ENCODE data around the gene ABCG2.

The ABCG2 gene

DNA sequence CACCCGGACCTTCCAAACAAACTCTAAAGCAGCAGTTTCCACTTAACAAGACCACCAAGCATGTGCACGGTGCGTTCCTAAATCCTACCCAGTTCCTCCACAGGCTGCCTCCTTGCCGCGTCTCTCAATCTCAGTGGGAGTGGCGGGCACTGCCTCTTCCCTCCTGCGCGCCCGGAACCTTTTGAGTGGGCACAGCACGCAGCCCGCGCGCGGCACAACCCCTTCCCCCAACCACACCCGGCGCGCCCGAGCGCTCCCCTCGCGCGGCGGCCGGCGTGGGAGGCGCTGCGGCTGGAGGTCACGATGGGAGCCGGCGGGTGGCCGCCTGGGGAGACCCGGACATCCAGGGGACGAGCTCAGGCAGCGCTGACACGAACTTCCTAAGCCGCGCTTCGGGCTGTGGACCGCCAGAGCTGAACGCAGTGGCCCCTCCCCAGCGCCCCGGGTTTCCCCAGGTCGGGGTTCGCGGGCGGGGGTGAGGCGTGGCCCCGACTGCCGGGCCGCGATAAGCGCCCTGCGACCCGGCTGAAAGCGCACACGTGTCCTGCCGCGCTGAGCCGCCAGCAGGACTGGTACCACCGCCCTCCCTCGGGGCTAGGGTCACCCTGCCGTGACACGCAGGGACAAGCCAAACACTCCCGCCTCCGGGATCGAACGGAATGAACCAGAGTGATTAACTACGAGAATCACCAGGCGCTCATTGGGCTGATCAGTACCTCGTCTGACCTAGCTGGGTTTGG lies at the start of gene ABCG2:
Gene ABCG2 (minus strand): TSS at position 151 of the 740 bp plus-strand sequence. CDS start 18,644 bp downstream, outside the sequence.
- peak; percentile 12 for DNase-seq (ENCODE audit: low spot score)

GRCh38 chr4:88208156-88208555 lies 49.7 kb upstream of the ABCG2 start:
- no peak for DNase-seq (ENCODE audit: low spot score)

DNA sequence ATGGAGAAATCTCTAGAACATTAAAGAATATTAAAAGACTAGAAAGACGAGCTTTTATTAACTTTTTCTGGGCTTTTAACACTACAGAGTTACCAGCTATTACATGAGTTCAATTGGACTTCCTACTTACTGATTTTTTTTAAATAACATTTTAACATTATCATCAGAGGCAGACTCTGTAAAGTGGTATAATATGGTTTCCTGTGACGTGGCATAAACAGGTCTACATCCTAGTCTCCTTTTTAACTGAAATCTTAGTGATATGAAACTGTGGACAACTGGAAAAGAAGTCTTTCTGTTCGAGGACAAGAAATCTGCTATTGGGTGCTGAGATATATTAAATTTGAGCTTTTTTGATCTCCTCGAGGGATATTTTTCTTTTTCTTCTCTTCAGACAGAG lies 48.7 kb upstream of the ABCG2 start:
- DNase-seq (ENCODE audit: low spot score) = no peak

DNA sequence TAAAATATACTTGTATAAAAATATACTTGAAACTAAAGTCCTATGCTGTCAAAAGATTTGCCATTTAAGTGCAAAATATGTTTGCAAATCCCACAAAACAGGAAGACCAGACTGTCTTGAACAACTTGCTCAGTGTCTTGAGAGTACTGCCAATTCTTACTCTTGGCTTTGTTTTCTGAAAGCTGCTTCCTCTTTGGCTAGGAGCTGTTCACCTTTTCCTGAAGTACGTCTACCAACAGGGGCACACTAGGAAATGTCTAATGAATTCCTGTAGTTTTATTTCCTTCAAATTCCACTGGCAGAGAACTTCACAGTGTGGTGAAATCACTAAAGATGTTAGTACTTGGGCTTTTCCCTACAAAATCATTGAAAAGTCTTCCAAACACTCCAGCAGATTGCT lies 46.4 kb upstream of the ABCG2 start:
- no peak for DNase-seq (ENCODE audit: low spot score)

DNA sequence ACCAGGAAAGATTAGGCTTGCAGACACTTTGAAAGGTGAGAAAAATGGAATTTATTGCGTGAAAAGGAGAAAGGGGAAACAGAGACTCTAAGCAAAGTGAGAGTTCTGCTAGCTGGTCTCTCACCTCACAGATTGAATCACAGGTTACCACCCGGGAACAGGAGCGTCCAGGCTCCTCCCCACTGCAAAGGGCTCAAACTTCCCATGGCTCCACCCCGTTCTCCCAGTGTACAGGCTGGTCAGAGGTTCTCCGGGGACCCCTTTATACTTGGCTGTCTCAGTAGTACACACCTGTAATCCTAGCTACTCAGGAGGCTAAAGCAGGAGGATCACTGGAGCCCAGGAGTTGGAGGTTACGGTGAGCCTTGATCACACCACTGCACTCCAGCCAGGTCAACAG lies 44.0 kb upstream of the ABCG2 start:
- DNase-seq (ENCODE audit: low spot score) = no peak

- DNase-seq (ENCODE audit: low spot score) = no peak
Observed at GRCh38 chr4:88200186-88200585, 41.7 kb upstream of the ABCG2 start.

DNA sequence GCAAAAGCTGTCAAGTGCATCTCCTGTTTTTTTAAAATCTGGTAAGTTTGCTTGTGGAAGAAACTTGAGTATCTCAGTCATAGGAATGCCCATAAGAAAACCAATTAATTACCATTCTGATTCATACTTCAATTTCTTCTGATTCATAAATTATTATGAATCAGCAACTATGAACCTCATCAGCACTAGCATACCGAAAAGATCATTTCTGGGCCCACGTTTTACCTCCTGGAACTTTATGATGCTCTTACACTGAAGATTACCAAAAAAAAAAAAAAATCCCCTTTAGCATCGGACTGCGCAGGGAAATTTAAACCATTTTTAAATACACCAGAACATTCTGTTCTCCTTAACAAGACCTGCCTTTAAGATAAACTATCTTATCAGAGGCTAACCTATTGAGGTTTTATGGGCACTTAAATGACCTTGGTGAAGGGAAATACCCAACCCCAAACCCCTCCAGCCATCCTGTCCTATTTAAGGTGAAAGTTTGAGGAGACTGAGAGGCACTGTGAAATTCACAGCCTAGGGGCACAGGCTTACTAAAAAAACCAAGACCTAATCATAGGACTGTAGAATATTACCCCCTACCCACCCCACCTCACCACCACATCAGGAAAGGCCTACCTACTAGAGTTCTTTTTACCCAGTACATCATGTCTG lies 38.2 kb upstream of the ABCG2 start:
- DNase-seq (ENCODE audit: low spot score) = no peak

GRCh38 chr4:88196013-88196365 lies 37.5 kb upstream of the ABCG2 start:
- no peak for DNase-seq (ENCODE audit: low spot score)

DNA sequence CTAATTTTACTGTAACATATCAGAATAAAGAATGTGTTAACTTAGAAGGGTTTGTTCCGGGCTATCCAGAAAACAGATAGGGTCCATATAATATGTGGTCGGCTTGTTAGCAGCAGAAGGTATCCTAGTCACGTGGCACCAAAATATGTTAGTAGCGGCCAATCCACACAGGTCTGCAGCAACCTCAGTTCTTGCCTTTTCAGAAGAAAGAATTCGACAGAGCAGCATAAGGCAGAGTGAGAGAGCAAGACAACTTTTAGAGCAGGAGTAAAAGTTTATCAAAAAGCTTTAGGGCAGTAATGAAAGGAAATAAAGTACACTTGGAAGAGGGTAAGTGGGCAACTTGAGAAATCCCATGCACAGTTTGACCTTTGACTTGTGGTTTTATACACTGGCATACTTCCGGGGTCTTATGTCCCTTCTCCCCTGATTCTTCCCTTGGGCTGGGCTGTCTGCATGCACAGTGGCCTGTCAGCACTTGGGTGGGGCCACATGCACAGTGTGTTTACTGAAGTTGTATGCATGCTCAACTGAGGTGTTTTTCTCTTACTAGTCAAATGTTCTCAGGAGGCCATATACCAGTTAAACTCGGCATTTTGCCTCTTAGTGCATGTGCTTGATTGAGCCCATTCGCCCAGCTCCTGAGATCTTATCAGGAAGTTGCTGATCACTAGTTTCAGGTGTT lies 37.0 kb upstream of the ABCG2 start:
- no peak for DNase-seq (ENCODE audit: low spot score)

- no peak for DNase-seq (ENCODE audit: low spot score)
Observed at GRCh38 chr4:88191404-88191803, 33.0 kb upstream of the ABCG2 start.

- DNase-seq (ENCODE audit: low spot score) = no peak
Observed at GRCh38 chr4:88189881-88190585, 31.6 kb upstream of the ABCG2 start.

- DNase-seq (ENCODE audit: low spot score) = no peak
Observed at GRCh38 chr4:88189418-88189738, 30.9 kb upstream of the ABCG2 start.

GRCh38 chr4:88188738-88189417 lies 30.4 kb upstream of the ABCG2 start:
- DNase-seq (ENCODE audit: low spot score) = no peak

- no peak for DNase-seq (ENCODE audit: low spot score)
Observed at GRCh38 chr4:88187766-88188165, 29.3 kb upstream of the ABCG2 start.

DNA sequence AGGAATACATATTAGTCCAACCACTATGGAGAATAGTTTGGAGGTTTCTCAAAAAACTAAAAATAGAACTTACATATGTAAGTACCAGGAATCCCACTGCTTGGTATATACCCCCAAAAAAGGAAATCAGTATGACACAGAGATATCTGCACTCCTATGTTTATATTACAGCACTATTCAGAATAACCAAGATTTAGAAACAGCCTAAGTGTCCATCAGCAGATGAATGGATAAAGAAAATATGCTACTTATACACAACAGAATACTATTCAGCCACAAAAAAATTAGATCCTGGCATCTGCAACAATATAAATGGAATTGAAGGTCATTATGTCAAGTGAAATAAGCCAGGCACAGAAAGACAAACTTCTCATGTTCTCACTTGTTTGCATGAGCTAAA lies 27.5 kb upstream of the ABCG2 start:
- no peak for DNase-seq (ENCODE audit: low spot score)

DNA sequence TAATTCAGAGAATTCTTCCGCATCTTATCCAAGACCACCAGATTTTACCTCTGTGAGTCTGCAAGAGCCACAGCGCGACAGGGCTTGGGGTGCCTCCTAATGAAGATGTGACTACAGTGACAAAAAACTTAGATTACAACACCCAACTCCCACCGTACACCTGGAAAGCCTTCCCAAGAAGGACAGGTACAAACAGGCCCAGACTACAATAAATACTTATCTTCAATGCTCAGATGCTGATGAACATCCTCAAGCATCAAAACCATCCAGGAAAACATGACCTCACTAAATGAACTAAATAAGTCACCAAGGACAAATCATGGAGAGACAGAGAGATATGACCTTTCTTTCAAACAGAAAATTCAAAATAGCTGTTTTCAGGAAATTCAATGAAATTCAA lies 20.8 kb upstream of the ABCG2 start:
- no peak for DNase-seq (ENCODE audit: low spot score)

- no peak for DNase-seq (ENCODE audit: low spot score)
Observed at GRCh38 chr4:88178626-88179231, 20.3 kb upstream of the ABCG2 start.

DNA sequence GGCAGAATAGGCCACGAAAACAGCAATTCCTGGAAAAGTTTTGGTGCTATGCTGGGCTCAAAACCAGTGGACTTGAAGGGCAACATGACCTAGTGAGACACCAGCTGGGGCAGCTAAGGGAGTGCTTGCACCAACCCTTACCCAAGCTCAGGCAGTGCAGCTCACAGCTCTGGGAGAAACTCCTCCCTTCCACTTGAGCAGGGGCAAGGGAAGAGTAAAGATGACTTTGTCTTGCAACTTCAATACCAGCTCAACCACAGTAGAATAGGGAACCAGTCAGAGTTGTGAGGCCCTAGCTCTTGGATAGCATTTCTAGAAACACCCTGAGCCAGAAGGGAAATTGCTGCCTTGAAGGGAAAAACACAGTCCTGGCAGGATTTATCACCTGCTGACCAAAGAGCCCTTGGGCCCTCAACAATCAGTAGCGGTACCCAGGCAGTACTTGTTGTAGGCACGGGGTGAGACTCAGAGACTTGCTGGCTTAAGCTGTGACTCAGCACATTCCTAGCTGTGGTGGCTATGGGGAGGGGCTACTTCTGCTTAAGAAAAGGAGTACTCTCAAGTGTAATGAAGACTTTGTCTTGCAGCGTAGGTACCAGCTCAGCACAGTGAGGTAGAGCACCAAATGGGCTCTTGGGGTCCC lies 19.7 kb upstream of the ABCG2 start:
- no peak for DNase-seq (ENCODE audit: low spot score)

DNA sequence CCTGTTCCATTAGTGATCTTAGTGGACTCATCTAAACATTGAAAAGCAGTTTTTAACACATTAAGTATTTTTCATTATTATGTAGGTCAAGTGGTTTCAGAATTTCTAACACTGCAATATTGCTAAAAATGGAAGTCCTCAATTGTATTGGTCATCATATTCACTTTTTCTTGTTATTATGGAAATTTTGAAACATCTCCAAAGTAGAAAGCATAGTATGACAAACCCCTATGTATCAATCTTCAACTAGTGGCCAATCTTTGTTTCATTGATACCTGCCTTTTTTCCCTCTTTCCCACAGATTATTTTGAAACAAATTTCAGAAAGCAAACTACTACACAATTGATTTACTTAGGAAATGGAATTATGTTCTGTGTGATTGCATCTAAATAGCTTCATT lies 14.5 kb upstream of the ABCG2 start:
- no peak for DNase-seq (ENCODE audit: low spot score)

DNA sequence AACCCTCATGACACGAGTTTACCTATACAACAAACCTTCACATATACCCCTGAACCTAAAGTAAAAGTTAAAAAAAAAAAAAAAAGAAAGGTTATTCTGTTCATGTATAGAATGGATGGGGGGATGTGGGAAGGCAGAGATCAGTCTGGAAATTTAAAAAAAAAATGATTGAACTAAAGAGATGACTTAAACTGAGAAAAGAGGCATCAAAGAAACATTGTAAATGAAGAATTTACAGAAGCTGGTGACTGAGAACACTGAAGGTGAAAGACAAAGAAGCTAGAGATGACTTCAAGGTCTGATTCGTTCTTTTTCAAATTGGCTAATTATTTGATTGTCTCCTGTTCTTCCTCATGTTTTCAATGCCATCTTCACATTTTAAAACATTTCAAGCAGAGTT lies 12.8 kb upstream of the ABCG2 start:
- no peak for DNase-seq (ENCODE audit: low spot score)

DNA sequence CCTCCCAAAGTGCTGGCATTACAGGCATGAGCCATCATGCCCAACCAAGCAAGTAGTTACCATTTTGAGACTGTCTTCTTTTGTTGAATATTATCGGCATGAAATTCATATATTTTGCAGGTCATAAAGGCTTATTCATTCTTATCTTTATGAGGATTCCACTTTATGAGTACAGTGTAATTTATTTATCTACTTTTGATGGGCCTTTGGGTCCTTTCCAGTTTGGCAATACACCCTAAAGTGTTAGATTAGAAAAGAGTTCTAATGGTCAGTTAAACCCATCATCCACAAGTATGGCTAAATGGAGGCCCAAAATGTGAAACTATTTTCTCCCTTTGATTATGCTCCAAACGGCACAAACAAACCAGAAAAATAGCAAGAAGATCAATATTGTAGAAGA lies 10.9 kb upstream of the ABCG2 start:
- no peak for DNase-seq (ENCODE audit: low spot score)
